Endodermal cell (in vitro differentiated cells): ENCODE data around the gene CLEC4F. TPM values are rescaled to one million over a fixed set of nuclear protein-coding genes. Genes with fewer than 3 reads are reported as not detected.

Source experiments
- DNase-seq: peaks from one replicate; pipeline ENCODE4 v3.0.0-alpha.2; 2017
- H3K27ac ChIP-seq: 2 replicates; pipeline ENCODE4 v1.5.1; 2013; ENCODE audit warnings: mild to moderate bottlenecking, low read depth, low read length, moderate library complexity
- H3K27me3 ChIP-seq: 2 replicates; pipeline ENCODE4 v1.6.1; 2013; ENCODE audit warnings: mild to moderate bottlenecking, low read length, moderate library complexity; ENCODE audit not compliant: insufficient read depth, control insufficient read depth, poor library complexity, severe bottlenecking
- H3K36me3 ChIP-seq: 2 replicates; pipeline ENCODE4 v1.7.0; 2013; ENCODE audit warnings: mild to moderate bottlenecking, low read length, moderate library complexity; ENCODE audit not compliant: control insufficient read depth, insufficient read depth
- H3K4me1 ChIP-seq: one replicate; pipeline ENCODE4 v1.7.0; 2013; ENCODE audit warnings: low read length; ENCODE audit not compliant: control insufficient read depth, insufficient read depth
- H3K4me3 ChIP-seq: 2 replicates; pipeline ENCODE4 v1.5.1; 2013; ENCODE audit warnings: mild to moderate bottlenecking, low read length, moderate library complexity
- H3K9ac ChIP-seq: 2 replicates; pipeline ENCODE4 v1.6.1; 2013; ENCODE audit warnings: mild to moderate bottlenecking, low read length, moderate library complexity; ENCODE audit not compliant: poor library complexity, severe bottlenecking; ENCODE audit errors: extremely low read depth
- H3K9me3 ChIP-seq: 2 replicates; pipeline ENCODE4 v1.6.1; 2013; ENCODE audit warnings: mild to moderate bottlenecking, low read length, moderate library complexity; ENCODE audit not compliant: control insufficient read depth
- H3K27ac Mint-ChIP-seq: 2 replicates; pipeline ENCODE4 v1.8.0; 2020; ENCODE audit warnings: mixed read lengths
- H3K27me3 Mint-ChIP-seq: 2 replicates; pipeline ENCODE4 v1.8.0; 2021; ENCODE audit warnings: mild to moderate bottlenecking, mixed read lengths; ENCODE audit not compliant: insufficient read depth
- H3K36me3 Mint-ChIP-seq: 2 replicates; pipeline ENCODE4 v1.8.0; 2020; ENCODE audit warnings: low read depth, mixed read lengths
- H3K4me1 Mint-ChIP-seq: 2 replicates; pipeline ENCODE4 v1.8.0; 2020; ENCODE audit warnings: mixed read lengths
- H3K4me3 Mint-ChIP-seq: 2 replicates; pipeline ENCODE4 v1.8.0; 2020; ENCODE audit warnings: mild to moderate bottlenecking, moderate library complexity, mixed read lengths
- H3K9me3 Mint-ChIP-seq: 2 replicates; pipeline ENCODE4 v1.8.0; 2020; ENCODE audit warnings: mild to moderate bottlenecking, mixed read lengths
- CTCF ChIP-seq: fragments of 200-600 bp; sonication (generic); conservative IDR thresholded peaks from 2 replicates; pipeline ENCODE4 v1.5.0; 2021; ENCODE audit warnings: antibody characterized with exemption, mild to moderate bottlenecking
- WGBS, 2 experiments: methylation state at CpG; one replicate each; pipeline versions ENCODE4 v1.1.5 to v1.1.7; 2013; ENCODE audit warnings: missing lambda C conversion rate in 2 of 2, mixed read lengths in 1 of 2; ENCODE audit not compliant: insufficient coverage in 1 of 2, insufficient read length in 1 of 2; 5-methylcytosine and 5-hydroxymethylcytosine counted together
- total RNA-seq, 2 donors: library from RNA; stranded (reverse); fragmentation: NEBNext Ultra II Directional in 1 of 2; extraction: Animal tissue kit (Norgen Biotek cat#: 25700) in 1 of 2; gene quantifications; 2 replicates in 1 of 2; 3 replicates in 1 of 2; pipeline ENCODE4 v1.2.1, GENCODE V29; 2021

Gene CLEC4F
- total RNA-seq, 2 donors from 2014 or later, result not detected

GRCh38 chr2:70797506-70797905, 22.9 kb downstream of the CLEC4F start:
- no peak for TF ChIP-seq CTCF
- no peak overlapping the region for H3K4me3 ChIP-seq
- no peak overlapping the region for H3K9ac ChIP-seq
- no peak for DNase-seq
- Mint-ChIP-seq H3K4me1 (peaks cover 24% of the 10 kb centered on the region), H3K36me3 (peaks cover 4% of the 10 kb centered on the region), H3K9me3 (peaks cover 25% of the 10 kb centered on the region), H3K27ac (no peak overlapping the region), H3K4me3 (no peak overlapping the region), H3K27me3 (peaks cover 73% of the 10 kb centered on the region)
- peaks cover 20% of the 10 kb centered on the region for H3K27me3 ChIP-seq
- H3K27ac ChIP-seq, result no peak overlapping the region
- H3K4me1 ChIP-seq, result no peaks in the 10 kb centered on the region
- no peaks in the 10 kb centered on the region for H3K36me3 ChIP-seq
- WGBS, 2 experiments, result 63 to 80% methylated on average over 1 to 2 of the region's 2 CpGs
- H3K9me3 ChIP-seq, result peaks cover 11% of the 10 kb centered on the region

DNA sequence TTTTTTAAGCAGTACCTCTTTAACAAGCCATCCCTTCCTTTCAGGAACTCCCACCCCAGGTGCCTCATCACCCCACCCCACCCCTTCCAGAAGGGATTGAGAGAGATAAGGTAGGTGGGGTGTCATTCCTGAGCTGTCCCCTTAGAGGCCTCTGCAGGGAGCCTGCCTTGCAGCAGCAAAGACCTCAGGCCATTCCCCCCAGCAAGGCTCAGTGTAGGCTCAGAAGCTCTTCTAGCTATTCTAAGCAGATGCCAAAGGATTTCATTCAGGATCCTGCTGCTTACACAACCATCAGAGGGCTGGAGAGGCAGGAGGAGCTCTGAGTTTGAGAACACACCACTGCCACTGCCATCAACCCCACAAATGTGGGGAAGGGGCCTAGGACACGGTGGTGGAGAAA, 24.1 kb downstream of the CLEC4F start:
- Histone ChIP-seq H3K9me3 (peaks cover 11% of the 10 kb centered on the region), H3K4me1 (no peaks in the 10 kb centered on the region), H3K4me3 (no peak overlapping the region), H3K27ac (no peak overlapping the region), H3K27me3 (peaks cover 32% of the 10 kb centered on the region), H3K9ac (no peak overlapping the region), H3K36me3 (no peaks in the 10 kb centered on the region)
- H3K27me3 Mint-ChIP-seq, result peaks cover 76% of the 10 kb centered on the region
- peaks cover 24% of the 10 kb centered on the region for H3K4me1 Mint-ChIP-seq
- 71 to 72% methylated on average over 1 of the region's 1 CpG for WGBS, 2 experiments
- no peak overlapping the region for H3K27ac Mint-ChIP-seq
- DNase-seq, result peak; percentile 63
- TF ChIP-seq CTCF, result no peak
- peaks cover 4% of the 10 kb centered on the region for H3K36me3 Mint-ChIP-seq
- H3K9me3 Mint-ChIP-seq, result peaks cover 25% of the 10 kb centered on the region
- H3K4me3 Mint-ChIP-seq, result no peak overlapping the region

DNA sequence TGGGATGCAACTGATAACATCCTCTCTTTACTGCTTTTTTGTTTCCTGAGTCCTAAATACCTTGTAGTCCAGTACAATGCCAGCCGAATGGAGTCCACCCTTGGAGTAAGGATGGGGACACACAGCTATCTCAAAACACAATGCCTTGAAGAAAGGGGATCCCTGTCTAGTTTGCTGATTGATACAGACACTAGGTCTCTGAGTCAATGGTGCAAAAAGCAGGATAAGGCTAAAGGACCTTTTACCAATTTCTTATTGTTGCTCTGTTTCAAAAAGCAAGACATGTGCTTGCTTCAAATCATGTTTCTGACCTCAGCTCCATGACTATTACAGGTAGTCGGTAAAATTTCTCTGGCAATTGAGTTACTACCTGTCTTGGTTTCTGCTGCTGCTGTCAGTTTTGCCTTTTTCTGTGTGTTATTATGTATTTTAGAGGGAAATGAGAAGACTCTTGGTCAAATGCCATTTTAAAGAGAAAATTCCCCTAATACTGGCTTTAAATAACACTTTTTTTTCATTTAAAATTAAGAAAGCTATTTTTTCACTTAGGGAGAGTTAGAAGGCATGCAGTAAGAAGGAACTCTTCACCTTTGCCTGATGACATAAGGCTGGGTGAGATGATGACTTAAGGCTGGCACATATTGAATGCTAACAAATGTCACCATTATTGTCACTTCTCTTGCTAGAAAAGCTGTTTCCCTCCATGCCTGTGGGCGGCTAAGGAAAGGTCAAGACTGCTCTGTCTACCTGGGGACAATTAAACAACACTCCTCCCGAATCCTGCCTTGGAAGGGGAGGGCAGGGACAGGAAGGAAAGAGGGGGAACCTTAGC, 25.0 kb downstream of the CLEC4F start:
- 62 to 80% methylated on average over 2 to 4 of the region's 4 CpGs for WGBS, 2 experiments

More for the DNA sequence above, 25.0 kb downstream of the CLEC4F start:
- no peak for TF ChIP-seq CTCF
- Mint-ChIP-seq H3K9me3 (peaks cover 18% of the 10 kb centered on the region), H3K27ac (no peak overlapping the region), H3K36me3 (peaks cover 4% of the 10 kb centered on the region), H3K4me3 (no peak overlapping the region), H3K4me1 (peaks cover 24% of the 10 kb centered on the region), H3K27me3 (peaks cover 75% of the 10 kb centered on the region)
- peaks cover 11% of the 10 kb centered on the region for H3K9me3 ChIP-seq
- peaks cover 41% of the 10 kb centered on the region for H3K27me3 ChIP-seq
- no peak overlapping the region for H3K27ac ChIP-seq
- no peak overlapping the region for H3K9ac ChIP-seq
- DNase-seq, result no peak
- no peak overlapping the region for H3K4me3 ChIP-seq
- H3K36me3 ChIP-seq, result no peaks in the 10 kb centered on the region
- H3K4me1 ChIP-seq, result no peaks in the 10 kb centered on the region
